Fibroblast of gingiva (primary cell): Measurements from ENCODE around the gene ACIN1.
A peak's percentile ranks its signal among the peaks of the same experiment; 100 is the strongest.

ENCODE experiments used
- DNase-seq: peaks from one replicate; pipeline ENCODE4 v3.0.0-alpha.2; 2011; ENCODE audit warnings: low read depth

ACIN1 gene

DNA sequence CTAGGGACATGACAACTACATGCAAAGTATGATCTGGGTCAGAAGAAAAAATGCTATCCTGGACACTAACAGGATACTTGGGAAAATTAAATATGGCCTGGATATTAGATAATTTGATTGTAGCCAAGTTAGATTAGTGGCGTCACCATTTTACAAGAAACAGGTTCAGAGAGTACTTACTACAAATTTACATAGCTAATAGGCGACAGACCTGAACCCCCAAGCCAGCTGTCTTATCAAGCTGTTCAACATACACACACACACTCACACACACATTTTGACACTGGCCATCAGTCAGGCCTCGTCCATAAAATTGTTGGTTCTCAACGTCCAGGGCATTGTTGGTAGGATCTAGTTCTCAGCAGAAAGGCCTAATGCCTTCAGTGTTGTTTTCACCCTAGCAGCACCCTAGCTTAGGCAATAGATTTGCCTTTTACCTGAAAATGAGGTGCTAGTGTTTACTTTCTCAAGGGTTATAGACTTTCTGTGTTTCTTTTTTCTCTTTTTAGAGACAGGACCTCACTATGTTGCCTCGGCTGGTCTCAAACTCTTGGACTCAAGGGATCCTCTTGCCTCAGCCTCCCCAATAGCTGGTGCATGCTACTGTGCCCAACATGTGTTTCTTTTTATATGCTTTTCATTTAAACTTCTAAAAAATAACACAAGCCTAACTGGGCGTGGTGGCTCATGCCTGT, 81.7 kb downstream of the ACIN1 start:
- DNase-seq = no peak

DNA sequence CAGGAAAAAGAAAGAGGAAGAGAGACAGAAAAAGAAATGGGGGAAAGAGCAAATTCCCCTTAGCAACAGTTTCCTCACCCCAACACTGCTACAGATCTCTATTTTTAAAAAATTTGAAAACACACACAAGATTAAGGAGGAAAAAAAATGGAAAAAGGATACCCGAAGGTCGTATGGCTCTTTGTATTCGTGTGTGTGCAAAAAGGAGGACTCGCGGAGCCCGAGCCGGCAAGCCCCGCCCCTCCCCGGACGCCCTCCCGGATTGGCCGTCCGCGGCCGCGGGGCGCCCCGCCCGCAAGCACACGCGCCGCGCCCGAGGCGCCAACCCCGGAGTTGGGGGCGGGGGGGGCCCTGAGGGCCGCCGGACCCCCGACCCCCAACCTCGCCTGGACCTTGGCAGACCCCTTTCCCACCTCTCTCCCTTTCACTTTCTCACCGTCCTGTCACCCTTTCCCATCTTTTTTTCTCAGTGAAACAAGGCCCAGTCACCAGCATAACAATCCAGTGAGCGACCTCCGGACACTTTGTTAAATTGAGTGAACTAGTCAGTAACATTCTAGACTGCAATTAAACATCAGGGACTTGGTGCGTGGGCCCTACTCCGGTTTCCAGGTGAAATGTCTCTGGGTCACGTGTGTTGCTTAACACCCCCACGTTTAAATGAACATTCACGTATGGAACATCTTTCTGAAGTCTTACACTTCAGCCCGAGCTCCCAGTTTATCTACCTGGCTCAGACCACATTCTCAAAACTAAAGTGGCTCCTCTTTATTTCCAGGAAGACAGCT, 84.8 kb downstream of the ACIN1 start, which contains the start of gene C14orf93:
C14orf93 (minus strand) TSS at position 205 of the 788 bp plus-strand sequence. CDS start 11,120 bp downstream, outside the sequence.
- peak; percentile 60 for DNase-seq

DNA sequence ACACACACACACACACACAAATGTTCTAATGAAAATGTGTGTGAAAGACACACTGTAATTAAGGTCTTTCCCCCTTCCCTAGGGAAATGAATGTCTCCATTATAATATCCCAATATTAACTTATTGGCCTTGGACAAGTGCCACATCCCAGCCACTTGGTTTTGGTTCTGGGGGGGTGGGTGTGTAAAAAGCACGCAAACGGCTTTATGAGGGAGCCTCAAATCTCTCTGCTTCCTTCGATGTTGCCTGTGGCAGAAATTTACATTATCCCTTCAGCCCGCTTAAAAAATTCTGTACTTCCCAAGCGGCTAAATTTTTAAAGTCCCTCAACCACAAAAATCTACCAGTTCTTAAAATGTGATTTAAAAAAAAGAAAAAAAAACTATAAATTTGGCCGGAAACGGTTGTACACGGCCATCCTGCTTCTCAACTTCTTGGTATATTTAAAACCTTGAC, 85.4 kb downstream of the ACIN1 start:
- no peak for DNase-seq

DNA sequence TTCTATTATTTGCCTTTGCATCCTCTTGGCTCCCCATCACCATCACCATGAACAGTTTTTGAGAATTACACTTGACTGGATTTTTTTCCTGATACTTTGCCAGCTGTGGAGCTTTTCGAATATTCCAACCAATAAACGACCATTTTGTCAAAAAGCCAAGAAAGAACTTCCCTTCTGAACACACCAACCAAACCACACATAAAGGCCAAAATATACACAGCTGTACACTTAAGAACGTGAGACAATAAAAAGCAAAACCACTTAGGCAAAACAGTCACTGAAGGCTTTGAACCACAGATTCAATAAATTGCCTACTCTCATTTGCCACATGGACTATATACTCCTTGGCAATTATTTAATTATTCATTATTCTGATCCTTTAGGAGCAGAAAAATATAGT, 86.1 kb downstream of the ACIN1 start:
- DNase-seq = no peak
